Adrenal gland (tissue), 5 donors: ENCODE results near the gene PTPN7.

Source experiments
- CTCF ChIP-seq, 6 experiments: fragments of 450-650 bp in 4 of 6; fragments of 200-600 bp in 2 of 6; sonication (generic) in 1 of 6; IDR thresholded peaks; 1 replicate in 5 of 6; 2 replicates in 1 of 6; pipeline versions ENCODE4 v1.5.1 to v1.8.0; 2016 to 2021; ENCODE audit warnings: antibody characterized with exemption in 6 of 6, mild to moderate bottlenecking in 2 of 6, moderate library complexity in 1 of 6
- POLR2A ChIP-seq, 2 donors: fragments of 450-650 bp; IDR thresholded peaks; one replicate each; pipeline ENCODE4 v1.6.1; 2017; ENCODE audit warnings: antibody characterized with exemption in 2 of 2, mild to moderate bottlenecking in 2 of 2, moderate library complexity in 1 of 2
- donor health status: DM: no; HTN: no; CAD: no.

- no peak for TF ChIP-seq CTCF (IDR thresholded peaks at IDR 0.05)
- no peak for TF ChIP-seq POLR2A (IDR thresholded peaks at IDR 0.05)
Measured at GRCh38 chr1:202181586-202181985, 21.2 kb upstream of the PTPN7 start.
